Glomerular visceral epithelial cell (primary cell): ENCODE measurements around the gene DSCAM.

Source experiments
- DNase-seq: peaks from one replicate; pipeline ENCODE4 v3.0.0-alpha.2; 2016; ENCODE audit errors: extremely low spot score

Gene DSCAM

DNA sequence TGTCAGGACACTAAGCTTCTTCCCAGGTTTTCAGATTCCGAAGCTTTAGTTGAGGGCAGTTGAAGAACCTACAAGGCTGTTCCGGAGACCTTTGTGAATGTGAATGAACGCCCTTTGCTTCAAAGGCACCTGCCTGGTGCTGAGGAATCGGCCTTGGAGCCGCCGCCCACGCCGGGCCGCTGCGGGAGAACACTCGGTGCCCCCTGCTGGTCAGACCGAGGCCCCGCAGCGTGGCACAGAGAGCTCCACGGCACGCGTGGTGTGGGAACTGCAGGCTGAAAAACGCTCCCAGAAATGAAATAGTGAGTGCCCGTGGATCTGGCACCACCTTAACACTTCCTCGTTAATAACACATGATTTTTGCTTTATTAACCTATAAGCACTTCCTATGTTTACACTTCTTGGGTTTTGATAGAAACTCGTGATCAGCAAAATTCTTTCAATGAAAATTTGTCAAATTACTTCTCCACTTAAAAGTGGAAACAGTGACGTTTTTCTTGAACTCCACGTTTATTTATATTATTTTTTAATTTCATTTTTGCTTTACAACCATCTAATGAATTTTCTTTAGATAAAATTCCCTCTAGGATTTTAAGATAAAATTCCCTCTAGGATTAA is 460.6 kb downstream of the DSCAM start:
- DNase-seq = no peak

DNA sequence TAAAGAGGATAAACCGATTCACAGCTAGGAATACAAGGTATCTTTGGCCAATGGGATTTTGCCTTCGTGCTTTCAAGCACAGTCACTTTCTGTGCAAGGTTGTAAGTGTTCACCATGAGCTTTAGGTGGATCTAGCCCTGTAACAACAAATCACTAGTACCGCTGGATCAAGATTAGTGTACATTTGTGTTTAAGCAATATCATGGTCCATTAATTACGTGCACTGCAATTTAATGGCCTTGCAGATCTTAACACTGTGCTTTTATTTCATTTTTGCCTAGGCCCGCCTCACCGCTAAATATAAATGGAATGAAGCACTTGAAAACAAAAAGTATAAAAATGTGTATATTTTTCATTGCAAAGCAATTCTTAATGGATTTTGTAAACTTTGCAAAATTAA is 461.1 kb downstream of the DSCAM start:
- no peak for DNase-seq

- no peak for DNase-seq
Observed at GRCh38 chr21:40383951-40384350, 463.0 kb downstream of the DSCAM start.

DNA sequence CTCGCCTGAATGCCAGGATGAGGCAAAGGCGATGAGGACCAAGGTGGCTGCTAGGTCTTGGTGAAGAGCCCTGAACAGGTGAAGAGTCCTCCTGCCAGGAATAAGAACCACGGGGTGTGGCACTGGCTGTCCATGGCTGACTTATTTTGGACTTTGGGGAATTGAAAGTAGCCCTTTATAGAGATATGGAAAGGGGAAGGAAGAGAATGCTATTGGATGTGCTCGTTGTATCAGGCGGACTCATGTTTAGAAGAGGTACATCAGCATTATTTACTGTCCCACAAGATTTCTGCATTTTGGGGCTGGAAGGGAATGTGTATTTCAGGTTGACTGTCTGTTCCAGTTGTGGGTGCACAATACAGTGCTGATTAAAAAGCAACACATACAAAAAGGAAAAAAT is 465.8 kb downstream of the DSCAM start:
- DNase-seq = no peak

DNA sequence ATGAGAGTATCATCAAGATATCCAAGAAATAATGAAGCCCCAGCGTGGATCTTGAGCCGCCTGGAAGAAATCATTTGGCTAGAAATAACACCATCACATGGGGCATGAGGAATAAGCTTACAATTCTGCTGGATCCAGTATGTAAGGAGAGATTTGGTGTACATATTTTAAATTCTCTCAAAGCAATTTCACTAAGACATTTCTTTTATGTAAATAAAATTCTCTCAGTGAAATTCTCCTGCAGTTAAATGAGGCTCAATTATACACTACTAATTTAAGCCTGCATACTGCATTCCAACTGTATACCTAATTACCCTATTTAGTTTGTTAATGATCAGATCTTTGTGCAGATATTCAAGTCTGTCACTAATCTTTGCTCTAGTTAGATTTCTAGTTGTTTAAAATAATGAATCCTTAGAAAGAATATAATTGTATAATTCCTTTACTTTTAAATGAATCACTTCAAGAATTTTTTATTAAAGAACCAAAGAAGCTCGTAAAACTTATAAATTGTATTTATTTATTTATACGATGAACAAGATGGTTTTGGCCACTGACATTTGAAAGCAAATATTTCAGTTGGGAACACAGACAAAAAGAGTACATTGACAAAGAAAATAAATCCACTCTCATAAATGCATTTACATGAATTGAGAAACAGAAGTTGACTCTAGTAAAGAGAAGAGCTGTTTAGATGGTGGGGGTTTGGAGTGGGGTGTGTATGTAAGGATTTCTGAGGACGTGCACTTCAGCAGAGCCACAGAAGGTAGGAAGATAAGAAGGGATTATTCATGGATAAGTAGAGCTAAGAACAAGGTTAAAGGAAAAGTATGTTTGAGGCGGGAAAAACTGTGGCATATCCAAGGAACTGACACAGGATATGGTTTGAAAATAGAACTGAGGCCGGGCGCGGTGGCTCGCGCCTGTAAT is 466.8 kb downstream of the DSCAM start:
- DNase-seq = no peak

GRCh38 chr21:40377135-40377534 is 469.8 kb downstream of the DSCAM start:
- no peak for DNase-seq

GRCh38 chr21:40373761-40374160 is 473.2 kb downstream of the DSCAM start:
- no peak for DNase-seq

GRCh38 chr21:40372506-40372905 is 474.5 kb downstream of the DSCAM start:
- no peak for DNase-seq

DNA sequence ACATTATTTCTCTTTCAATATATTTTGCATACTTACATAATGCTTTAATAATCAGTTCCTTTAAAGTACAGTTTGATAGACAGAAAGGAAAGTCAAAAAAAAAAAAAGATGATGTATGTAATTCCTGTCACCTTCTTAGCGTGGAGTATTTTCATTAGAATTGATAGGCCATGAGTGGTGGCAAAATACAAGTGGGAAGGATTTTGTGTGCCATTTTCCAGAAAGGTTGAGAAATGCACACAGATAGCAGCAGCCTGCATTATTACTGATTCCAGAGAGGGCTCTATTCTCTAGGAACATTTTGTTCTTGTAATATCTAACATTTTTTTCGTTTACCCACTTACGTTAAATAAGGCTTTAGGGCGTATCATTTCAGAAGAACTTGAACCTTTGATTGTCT is 475.6 kb downstream of the DSCAM start:
- DNase-seq = no peak

DNA sequence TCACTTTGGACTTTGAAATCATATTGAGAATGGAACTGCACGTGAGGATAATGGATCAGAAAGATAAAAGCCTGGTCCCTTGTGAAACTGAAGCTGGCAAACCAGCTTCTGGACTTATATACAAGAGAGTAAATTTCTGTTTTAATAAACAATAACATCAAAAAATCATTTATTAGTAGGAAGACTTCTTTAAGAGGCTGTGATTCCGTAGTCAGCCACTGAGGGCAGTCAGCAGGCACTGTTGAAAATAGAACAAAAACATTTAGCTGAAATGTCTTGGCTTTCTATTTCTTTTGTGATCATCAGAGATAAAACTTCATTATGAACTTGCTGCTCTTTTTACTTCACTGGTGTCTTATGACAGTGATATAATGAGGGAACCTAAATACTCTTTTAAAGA is 490.3 kb downstream of the DSCAM start:
- no peak for DNase-seq

DNA sequence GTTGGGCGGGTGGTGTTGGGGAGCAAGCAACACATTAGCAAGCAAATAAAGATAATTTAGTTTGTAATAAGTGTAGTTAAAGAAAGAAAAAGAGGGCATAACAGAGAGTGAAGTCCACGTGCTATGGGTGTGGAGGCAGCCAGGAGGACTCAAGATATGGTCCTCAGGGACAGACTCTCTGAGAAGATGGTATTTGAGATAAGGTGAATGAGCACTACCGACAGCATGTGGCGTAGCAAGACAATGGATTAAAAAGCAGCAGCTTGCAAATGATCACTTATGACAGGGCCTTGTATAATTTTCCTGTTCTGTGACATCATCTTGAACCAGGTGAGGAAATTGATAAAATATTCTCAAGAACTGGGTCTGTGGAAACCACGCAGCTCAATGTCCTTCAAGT is 491.9 kb downstream of the DSCAM start:
- DNase-seq = no peak

DNA sequence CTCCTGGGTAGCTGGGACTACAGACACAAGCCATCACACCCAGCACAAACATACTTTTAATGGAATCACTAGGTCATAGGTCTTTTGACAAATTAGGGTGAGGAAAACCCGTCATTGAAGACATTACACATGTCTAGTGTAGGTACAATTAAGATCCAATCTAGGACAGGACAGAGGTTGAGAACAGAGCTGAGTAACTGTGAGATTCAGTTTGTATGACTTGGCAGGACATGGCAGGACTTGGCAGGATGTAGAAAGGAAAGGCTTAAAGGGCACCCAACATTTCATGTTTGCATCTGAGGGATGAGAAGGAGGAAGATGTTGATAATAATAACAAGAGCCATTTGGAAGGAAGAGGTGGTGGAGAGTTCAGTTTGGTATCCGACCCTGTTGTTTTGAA is 496.0 kb downstream of the DSCAM start:
- no peak for DNase-seq

DNA sequence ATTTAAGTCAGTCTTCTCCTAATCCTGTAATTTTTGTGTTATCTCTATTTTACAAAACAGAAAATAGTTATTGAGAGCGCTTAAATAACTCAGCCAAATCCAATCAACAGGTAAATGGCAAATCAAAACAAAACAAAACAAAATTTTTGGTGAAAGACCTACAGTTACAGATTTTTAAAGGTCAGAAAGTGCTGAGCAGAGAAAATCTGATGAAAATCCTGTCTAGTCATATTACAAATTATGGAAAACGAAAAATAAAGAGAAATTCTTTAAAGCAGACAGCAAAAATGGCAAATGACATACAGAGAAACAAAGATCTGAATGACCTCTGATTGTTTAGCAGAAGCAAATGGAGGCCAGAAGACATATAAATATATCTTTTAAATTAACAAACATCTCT is 497.4 kb downstream of the DSCAM start:
- DNase-seq = no peak

GRCh38 chr21:40345711-40346321 is 501.1 kb downstream of the DSCAM start:
- DNase-seq = no peak

DNA sequence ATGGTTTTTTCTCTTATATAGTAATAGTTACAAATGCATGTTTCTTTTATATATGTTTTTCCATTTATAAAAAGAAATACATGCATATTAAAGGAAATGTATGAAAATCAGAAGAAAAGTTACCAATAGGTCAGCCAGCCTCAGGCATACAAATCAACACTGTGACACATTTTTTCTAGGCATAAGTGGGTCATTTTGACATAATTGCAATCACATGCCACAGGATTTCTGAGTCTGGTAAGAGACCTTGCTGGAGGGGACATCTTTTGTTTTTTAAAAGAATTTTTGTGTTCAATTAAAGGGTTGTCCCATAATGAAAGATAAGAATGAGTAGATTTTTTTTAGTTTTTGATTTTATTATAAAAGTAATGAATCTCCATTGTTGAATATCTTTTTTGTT is 506.6 kb downstream of the DSCAM start:
- DNase-seq = no peak

DNA sequence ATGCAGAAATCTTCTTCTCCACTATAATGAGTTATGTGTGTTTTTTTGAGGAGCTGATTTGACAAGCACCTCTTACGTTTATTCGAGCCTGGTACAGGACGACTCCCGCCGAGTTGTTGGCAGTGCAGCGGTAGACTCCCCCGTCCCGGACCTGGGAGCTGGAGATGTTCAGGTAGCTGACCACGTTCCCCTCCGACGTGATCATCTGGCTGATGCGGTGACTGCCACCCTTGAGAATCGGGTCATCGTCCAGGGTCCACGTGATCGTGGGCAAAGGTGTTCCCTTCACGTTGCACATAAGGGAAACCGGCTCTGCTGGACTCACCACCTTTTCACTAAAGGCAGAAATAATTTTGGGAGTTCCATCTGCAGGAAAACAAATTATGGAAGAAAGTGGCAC is 507.9 kb downstream of the DSCAM start:
- no peak for DNase-seq

DNA sequence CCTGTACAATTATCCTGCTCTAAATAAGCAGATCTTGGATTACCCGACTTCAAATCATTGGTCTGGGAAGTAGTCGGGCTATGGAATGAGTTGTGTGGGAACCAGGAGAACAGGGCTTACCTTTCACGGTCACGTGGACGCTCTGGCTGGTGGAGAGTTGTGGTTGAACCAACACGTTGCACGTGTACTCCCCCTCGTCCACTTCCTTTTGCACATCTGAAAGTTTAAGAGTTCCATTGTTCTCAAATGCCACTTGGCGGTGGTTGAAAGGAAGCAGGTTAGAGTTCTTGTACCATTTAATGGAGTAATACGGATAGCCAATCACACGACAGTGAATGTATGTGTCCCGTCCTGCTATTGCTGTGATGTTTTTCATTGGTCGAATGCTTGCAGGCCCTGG is 509.0 kb downstream of the DSCAM start:
- DNase-seq = no peak

GRCh38 chr21:40335704-40336103 is 511.3 kb downstream of the DSCAM start:
- no peak for DNase-seq

DNA sequence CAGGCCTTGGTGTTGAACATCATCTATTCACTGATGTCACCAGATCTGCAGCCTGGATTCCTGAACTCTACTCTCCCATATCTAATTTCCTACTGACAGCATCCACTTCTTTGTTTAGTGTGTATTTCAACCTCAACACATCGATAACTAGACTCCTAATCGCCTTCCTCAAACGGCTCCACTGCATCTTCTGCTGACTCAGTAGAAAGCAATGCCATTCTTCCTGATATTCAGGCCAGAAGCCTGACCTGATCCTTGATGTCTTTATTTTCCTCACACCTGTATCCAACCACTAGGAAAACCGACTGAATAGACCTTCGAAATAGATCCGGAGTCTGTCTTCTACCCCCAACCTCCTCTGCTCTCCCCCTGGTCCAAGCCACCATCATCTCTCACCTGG is 512.8 kb downstream of the DSCAM start:
- no peak for DNase-seq

DNA sequence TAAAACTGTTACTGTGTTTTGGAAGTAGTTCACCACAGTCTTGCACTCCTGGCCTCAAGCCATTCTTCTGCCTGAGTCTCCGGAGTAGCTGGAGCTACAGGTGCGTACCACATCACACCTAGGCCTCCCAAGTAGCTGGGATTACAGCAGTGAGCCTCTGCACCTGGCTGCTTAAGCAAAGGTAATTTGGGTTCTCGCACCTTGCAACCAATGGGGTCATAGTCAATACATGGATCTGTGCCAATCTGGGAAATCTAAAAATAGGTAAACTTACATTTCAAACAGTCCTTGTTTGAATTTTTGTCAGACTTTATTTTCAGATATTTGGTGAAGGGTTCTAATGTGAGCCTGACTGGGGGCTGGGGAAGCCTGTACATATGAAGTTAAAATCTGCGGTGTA is 513.2 kb downstream of the DSCAM start:
- DNase-seq = no peak

DNA sequence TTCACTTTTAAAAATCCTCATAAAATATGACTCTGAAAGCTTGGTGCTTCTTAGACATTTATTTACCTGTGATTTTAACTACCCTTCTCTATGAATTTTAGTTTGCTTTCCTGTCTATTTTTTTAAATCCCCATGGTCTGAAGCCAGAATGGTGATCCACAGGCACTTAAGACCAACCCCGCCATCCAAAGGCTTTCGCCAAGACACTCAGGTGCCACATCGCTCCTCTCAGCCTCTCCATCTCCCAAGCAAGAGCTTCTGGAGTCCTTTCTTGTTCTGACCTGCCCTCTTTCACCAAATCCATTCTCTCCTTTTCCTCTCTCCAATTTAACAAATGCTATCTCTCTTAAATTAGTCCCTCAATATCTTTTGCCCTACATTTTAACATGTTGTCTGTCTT is 515.2 kb downstream of the DSCAM start:
- no peak for DNase-seq

- DNase-seq = no peak
Observed at GRCh38 chr21:40331172-40331571, 515.8 kb downstream of the DSCAM start.

DNA sequence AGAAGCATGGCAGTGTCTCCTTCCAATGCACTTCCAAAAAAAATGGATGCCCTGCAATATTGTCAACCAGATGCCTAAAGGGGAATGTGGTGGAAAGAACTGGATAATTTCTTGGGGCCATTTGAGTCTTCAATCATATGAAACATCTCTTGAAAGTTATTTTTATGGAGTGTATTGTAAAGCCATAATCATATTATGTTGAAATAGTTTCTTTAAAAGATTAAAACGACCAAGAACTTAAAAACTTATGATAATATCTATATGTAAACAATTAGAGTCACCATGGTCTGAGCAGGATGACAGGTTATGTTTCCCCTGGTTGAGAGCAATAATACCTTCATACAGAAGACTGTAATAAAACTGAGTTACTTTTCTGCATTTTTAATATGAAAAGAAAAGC is 522.6 kb downstream of the DSCAM start:
- no peak for DNase-seq
